ENCODE data around the gene MMD.

The MMD gene

DNA sequence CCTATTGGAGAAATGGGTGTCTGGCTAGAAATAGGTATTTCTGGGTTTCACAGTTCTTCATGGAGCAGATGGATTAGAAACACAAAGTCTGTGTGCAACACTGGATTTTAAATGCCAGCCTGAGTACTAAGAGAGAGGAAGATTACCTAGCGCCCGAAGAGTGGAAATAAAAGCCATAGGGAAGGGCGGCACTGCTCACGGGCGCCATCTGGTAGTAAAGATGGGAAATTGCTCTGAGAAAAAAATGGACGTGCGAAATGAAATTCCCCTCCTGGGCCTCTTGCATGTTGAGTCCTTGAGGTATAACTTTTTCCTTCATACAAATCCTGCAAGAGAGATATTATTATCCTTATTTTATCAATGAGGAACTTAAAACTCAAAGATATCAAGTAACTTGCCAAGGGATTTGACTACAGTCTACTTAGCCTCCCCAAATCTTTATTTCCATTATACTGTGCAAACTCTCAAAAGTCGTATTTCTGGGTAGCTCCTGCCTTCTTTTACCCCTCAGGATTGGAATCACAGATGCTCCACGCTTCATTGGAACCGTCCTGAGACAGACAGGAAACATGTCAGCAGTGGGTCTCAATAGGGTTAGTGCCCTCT, 72.8 kb downstream of the MMD start:
- DNase-seq (ENCODE audit: low spot score), result peak; percentile 72

DNA sequence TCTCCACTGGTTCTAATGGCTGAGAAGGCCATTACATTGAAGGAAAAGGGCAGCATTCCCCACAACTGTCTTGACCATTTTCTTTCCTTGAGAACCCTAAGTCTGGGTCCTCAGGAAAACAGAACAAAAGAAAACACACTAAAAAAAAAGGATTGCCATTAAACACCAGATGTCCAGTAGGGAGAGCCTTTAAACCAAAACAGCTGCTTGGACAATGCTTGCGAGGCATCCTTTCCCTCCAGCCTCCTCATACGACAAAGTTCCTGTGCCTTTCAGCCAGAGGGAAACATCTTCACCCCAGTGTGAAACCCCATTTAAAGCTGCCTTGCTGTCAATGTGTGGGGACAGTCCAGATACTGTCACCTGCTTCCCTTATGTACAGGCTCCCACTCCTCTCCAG, 74.3 kb downstream of the MMD start:
- no peak for DNase-seq (ENCODE audit: low spot score)

DNA sequence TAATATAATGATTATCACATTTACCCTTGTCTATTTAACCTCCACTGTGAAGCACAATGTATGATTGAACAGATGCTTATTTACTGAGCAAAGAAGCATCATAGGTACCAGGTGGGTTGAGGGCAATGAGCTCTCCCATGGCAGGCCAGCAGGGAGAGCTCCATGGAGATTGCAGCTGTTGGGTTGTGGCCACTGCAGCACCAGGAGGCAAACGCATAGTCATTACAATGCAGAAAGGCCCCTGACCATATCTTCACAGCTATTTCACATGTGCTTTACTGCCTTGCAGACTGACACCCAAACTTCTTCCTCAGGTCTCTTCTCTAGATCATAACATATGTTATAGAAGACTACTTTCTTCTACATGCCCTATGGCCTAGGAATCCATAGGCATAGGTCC, 75.0 kb downstream of the MMD start:
- DNase-seq (ENCODE audit: low spot score), result no peak

DNA sequence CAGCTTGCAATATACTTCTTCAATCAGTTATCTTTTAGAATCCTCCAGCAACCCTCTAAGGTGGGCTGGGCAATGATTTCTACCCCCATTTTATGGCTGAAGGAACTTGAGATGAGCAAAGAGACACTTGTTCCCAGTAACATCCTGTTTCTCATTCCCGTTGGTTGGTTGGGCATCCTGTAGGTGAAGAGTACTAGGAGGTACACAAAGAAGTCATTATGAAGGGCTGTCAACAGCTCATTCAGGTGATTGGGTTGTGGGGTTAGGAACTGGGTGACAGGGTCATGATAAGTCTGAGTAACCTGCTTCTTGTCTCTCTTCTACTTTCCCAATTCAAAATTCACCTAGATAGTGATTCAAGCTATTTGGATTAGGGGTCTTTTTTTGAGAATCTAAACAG, 76.5 kb downstream of the MMD start:
- DNase-seq (ENCODE audit: low spot score), result no peak

DNA sequence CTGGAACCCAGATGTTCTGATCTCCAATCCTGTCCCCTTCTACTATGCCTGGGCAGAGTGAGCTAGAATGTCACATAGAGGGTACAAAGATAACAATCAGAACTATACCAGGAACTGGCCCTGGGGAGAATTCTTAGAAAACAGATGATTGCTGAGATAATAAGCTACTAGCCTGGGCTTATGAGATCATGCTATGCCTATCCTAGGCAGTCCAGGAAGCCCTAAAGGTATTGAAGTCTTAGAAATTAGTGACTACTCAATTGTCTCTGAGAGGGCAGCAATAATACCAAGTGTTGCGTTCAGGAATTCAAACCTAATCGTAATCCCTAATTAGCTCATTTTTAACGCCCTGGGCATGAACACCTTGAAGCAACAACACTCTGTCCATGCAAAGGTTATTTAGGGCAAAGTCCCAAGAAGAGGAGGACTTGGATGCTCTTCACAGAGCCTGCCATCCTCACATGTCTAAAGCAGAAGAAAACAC, 77.1 kb downstream of the MMD start:
- DNase-seq (ENCODE audit: low spot score), result no peak

DNA sequence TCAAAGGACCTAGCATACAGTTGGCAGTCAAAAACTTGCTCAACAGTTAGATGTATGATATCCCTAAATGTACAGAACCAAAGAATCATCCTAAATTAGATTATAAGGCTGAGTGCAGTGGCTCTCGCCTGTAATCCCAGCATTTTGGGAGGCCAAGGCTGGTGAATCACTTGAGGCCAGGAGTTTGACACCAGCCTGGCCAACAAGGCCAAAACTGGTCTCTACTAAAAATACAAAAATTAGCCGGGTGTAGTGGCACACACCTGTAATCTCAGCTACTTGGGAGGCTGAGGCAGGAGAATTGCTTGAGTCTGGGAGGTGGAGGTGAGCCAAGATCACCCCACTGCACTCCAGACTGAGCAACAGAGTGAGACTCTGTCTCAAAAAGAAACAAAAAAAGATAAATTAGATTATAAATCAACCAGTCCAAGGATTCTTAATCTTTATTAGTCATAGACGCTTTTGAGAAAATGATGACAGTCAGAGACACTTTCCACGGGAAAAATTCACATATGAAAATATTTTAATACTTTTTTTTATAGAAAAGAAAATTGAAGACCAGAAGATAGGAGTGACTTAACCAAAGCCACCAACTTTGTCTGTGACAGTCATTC, 77.6 kb downstream of the MMD start:
- DNase-seq (ENCODE audit: low spot score), result no peak

DNA sequence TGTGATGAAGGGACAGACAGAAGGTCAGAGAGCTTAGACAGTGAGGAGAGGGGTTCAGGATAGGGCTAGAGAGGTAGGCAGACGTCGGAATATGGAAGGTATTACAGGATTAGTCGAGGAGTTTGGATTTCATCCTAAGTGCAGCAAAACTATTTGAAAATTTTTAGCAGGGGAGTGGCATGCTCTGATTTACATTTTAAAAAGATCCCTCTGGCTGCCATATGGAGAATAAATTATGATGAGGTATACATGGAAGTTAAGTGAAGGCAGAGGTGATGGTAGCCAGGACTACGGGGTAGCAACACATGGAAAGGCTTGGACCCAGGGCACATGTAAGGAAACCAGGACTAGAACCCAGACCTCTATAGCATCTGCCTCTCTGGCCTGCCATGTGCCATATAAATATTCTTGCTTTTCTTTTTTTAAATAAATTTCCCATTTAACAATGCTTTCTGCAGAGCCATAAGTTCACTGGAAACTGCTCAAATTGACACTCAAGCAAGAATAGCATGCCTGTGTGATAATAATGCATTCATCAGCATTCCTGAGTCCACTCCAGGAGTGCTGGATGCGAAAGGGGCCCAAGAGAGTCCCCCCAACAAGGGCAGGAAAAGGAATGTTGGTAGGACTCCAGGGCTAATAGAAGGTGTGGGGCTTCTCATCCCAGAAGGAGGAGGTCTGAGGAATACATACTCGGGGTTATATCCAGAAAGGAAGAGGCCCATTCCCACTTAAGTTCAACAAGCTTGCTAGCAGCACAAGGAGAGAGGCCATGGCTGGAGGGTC, 78.6 kb downstream of the MMD start:
- DNase-seq (ENCODE audit: low spot score), result no peak
